H1 (cell line): ENCODE measurements around the gene TMPRSS13. TPM values are rescaled to one million over a fixed set of nuclear protein-coding genes. Genes with fewer than 3 reads are reported as not detected.

Experiments
- ATF2 ChIP-seq: IDR thresholded peaks from 2 replicates; pipeline ENCODE4 v1.6.1; 2012; ENCODE audit warnings: low read length, inconsistent platforms
- CHD2 ChIP-seq: IDR thresholded peaks from 2 replicates; pipeline ENCODE4 v1.6.1; 2012; ENCODE audit warnings: low read length, improper control_type of control experiment
- CTBP2 ChIP-seq: IDR thresholded peaks from 2 replicates; pipeline ENCODE4 v1.7.0; 2011; ENCODE audit warnings: borderline replicate concordance, mild to moderate bottlenecking, moderate library complexity, mixed read lengths, low read length; ENCODE audit not compliant: insufficient read depth, insufficient read length
- KDM5A ChIP-seq: fragments of 200-600 bp; IDR thresholded peaks from 2 replicates; pipeline ENCODE4 v1.7.1; 2012; ENCODE audit warnings: mild to moderate bottlenecking, low read length, inconsistent platforms, mixed read lengths
- RFX5 ChIP-seq: IDR thresholded peaks from 2 replicates; pipeline ENCODE4 v1.6.1; 2011; ENCODE audit warnings: low read depth, low read length, improper control_type of control experiment, borderline replicate concordance
- RXRA ChIP-seq: IDR thresholded peaks from 2 replicates; pipeline ENCODE4 v1.6.1; 2011; ENCODE audit warnings: low read depth, mild to moderate bottlenecking, low read length, moderate library complexity; ENCODE audit not compliant: insufficient read depth
- SIX5 ChIP-seq: IDR thresholded peaks from 2 replicates; pipeline ENCODE4 v1.6.1; 2011; ENCODE audit warnings: mild to moderate bottlenecking, low read depth, low read length
- TBP ChIP-seq: IDR thresholded peaks from 2 replicates; pipeline ENCODE4 v1.6.1; 2011; ENCODE audit warnings: low read depth, low read length, improper control_type of control experiment
- TCF12 ChIP-seq: IDR thresholded peaks from 2 replicates; pipeline ENCODE4 v1.6.1; 2011; ENCODE audit warnings: low read depth, mild to moderate bottlenecking, low read length
- TEAD4 ChIP-seq: IDR thresholded peaks from 2 replicates; pipeline ENCODE4 v1.6.1; 2012; ENCODE audit warnings: low read depth, low read length, inconsistent platforms, mixed read lengths
- polyA plus RNA-seq, 7 experiments: library from polyadenylated mRNA; depleted of rRNA in 3 of 7; stranded (reverse) in 5 of 7; unstranded in 2 of 7; fragments of >200 nt in 5 of 7; fragments of 200-250 nt in 2 of 7; gene quantifications; 1 replicate in 5 of 7; 2 replicates in 1 of 7; 4 replicates in 1 of 7; pipeline versions ENCODE4 v1.2.1 to v1.2.3, GENCODE V29; 2011 to 2013; ENCODE audit warnings: missing spikeins in 2 of 7, mixed read lengths in 2 of 7
- total RNA-seq: library from RNA; stranded (reverse); fragmentation: NEBNext Ultra II Directional; extraction: Animal tissue kit (Norgen Biotek cat#: 25700); gene quantifications from 2 replicates; pipeline ENCODE4 v1.2.1, GENCODE V29; 2021

TMPRSS13 gene
- total and polyA plus RNA-seq, 2 of the 8 experiments (the other 6 are each of a cell fraction or from before 2014, with no cell fraction given) = 0.61 to 0.79 TPM

GRCh38 chr11:117906710-117907109, 22.5 kb downstream of the TMPRSS13 start (continued):
- no peak for TF ChIP-seq ATF2
- no peak for TF ChIP-seq TCF12
- no peak for TF ChIP-seq CTBP2
- TF ChIP-seq RXRA = no peak
- TF ChIP-seq TEAD4 = no peak
- TF ChIP-seq RFX5 = no peak
- TF ChIP-seq CHD2 = no peak
- no peak for TF ChIP-seq SIX5
- no peak for TF ChIP-seq TBP
- no peak for TF ChIP-seq KDM5A
